NT2/D1 (cell line): ENCODE data around the gene GALNT18.

ENCODE experiments used
- SUZ12 ChIP-seq: IDR thresholded peaks from 2 replicates; pipeline ENCODE4 v1.6.1; 2011; ENCODE audit not compliant: insufficient read length, insufficient read depth; ENCODE audit errors: extremely low read depth
- YY1 ChIP-seq: IDR thresholded peaks from 2 replicates; pipeline ENCODE4 v1.6.1; 2011; ENCODE audit not compliant: insufficient read length, insufficient read depth
- ZNF274 ChIP-seq: IDR thresholded peaks from 2 replicates; pipeline ENCODE4 v1.6.1; 2011; ENCODE audit warnings: mild to moderate bottlenecking, low read depth, low read length

DNA sequence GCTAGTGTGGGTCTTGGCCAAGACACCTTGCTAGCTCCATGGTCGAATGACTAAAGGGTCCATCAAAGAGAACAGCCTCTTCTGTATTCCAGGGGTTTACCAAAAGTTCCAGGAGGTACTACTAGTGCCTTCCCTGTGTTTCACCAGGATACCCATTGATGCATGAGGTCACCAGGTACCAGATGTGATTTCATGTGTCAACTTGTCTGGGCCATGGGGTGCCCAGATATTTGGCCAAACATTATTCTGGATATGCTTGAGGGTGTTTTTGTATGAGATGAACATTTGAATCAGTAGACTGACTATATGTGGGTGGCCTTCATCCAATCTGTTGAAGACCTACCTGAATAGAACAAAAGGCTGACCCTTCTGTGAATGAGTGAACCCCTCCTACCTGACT is 92.8 kb downstream of the GALNT18 start:
- TF ChIP-seq SUZ12 (no peak), ZNF274 (no peak), YY1 (no peak)
